Activated CD8-positive, alpha-beta memory T cell treated with anti-CD3 and anti-CD28 coated beads for 24 hours (primary cell): ENCODE results near the gene CPSF7.

Experiments
- DNase-seq: peaks from one replicate; pipeline ENCODE4 v3.0.0-alpha.2; 2020

The CPSF7 gene

GRCh38 chr11:61380884-61381283 lies 48.9 kb downstream of the CPSF7 start:
- no peak for DNase-seq

DNA sequence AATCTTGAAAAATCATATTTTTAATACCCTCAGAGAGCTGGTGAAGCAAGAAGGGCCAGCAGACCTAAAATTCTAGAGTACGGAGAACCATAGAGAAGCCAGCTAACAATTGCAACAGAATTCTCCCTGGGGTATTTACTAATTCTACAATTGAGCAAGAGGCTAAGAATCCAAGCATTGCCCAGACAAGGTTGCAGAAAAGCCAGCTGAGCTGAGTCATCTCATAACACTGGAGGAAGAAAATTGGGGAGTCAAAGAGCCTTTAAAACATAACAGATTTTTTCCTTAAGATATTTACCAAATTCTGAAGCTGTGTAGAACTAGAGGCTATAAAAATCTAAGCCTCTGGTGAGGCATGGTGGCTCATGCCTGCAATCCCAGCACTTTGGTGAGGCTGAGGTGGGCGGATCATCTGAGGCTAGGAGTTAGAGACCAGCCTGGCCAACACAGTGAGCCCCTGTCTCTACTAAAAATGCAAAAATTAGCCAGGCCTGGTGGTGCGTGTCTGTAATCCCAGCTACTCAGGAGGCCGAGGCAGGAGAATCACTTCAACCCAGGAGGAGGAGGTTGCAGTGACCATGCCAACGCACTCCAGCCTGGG lies 51.0 kb downstream of the CPSF7 start:
- no peak for DNase-seq

- no peak for DNase-seq
Measured at GRCh38 chr11:61377461-61378160, 52.2 kb downstream of the CPSF7 start.

GRCh38 chr11:61375761-61376108 lies 54.0 kb downstream of the CPSF7 start:
- DNase-seq, result no peak

DNA sequence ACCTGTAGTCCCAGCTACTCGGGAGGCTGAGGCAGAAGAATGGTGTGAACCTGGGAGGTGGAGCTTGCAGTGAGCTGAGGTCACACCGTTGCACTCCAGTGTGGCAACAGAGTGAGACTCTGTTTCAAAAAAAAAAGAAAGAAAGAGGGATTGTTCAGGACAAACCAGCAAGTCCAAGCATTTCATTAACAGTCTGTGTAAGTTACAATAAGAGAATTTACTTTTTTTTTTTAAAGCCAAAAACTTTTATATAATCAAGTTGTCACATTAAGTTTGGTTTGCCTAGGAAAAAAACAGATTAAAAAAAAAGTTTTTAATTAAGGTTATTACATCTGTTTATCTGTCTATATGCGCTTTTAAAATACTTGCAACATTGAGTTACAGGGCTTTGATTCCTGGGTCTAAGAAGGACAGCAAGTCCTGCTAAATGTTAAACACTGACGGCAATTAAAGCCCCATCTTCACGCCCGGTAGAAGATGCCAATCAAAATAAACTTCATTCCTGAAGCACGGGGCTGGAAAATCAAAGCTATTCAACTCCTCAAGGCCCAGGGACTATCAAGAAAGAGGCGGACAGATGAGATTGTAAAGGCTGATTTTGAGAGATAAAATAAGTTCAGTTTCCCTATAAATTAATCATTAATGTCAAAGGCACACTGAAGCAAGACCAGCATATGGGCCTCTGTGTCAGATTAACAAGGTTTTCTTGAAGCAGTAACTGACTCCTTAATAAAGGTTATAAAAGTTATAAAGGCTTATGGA lies 56.9 kb downstream of the CPSF7 start:
- no peak for DNase-seq

DNA sequence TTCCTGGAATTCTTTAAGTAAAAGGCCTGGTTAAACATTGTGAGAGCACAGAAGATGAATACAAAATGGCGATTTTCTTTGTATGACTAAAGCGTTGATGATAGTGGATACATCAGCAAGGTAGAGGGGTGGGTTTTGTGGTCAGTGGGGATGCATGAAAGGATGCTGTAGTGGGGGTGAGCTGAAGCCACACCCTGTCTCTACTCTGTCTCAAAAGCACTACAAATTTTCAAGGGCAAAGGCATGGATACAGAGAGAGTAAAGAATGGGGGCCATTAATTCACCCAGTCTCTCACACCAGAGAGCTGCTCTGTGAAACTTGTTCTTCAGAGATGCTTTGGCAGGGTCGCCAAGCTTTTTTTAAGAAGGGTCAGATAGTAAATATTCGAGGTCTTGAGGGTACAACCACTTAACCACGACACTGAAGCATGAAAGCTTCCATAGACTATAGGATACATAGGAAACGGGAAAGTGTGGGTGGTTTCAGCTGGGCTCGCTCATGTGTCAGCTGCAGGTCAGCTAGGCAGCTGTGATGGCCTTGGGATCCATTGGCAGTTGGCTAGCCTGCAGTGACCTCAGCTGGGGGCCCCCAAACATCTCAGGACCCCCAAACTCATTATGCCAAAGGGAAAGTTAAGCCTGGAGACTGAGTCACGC lies 59.3 kb downstream of the CPSF7 start:
- no peak for DNase-seq

- DNase-seq, result no peak
Measured at GRCh38 chr11:61369372-61370348, 60.1 kb downstream of the CPSF7 start.

DNA sequence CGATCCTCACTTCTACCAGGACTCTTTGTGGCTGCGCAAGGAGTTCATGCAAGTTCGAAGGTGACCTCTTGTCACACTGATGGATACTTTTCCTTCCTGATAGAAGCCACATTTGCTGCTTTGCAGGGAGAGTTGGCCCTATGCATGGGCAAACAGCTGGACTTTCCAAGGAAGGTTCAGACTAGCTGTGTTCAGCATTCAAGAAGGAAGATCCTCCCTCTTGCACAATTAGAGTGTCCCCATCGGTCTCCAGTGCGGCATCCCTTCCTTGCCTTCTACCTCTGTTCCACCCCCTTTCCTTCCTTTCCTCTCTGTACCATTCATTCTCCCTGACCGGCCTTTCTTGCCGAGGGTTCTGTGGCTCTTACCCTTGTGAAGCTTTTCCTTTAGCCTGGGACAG lies 61.1 kb downstream of the CPSF7 start:
- no peak for DNase-seq

DNA sequence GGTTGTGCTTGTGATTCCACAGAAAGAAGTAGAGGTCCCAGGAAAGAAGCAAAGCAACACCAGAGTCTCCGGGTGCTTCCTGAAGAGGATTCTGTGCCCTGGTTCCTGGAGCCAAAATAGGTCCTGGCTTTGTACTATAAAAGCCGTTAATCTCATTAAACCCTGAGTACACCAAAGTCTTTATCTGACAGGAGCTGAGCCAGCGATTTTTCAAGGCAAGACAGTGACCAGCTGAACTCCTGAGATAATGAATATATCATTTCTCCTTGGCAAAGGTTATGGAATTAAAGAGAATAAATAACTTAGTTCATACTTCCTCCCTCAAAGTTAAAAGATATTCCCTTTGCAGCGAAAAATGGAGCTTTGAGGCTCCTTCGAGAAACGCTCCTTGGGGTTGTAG lies 62.4 kb downstream of the CPSF7 start:
- DNase-seq, result no peak

DNA sequence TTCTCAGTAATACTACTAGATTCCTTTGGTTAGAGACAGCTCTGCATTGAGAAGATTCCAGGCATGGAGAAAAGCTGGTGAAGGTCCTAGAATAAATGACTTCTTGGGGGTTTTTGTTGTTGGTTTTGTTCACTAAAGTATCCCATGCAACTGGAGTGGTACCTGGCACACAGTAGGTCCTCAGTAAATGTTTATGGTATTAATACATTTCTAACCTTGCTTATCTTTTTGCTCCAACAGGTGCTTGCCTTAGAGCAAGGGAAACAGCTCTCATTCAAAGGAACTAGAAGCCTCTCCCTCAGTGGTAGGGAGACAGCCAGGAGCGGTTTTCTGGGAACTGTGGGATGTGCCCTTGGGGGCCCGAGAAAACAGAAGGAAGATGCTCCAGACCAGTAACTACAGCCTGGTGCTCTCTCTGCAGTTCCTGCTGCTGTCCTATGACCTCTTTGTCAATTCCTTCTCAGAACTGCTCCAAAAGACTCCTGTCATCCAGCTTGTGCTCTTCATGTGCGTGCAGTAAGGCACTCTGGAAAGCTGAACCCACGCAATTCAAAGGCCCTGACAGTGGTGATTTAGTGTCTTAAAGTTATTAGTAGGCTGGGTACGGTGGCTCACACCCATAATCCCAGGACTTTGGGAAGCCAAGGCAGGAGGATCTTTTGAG lies 65.6 kb downstream of the CPSF7 start:
- DNase-seq, result no peak

GRCh38 chr11:61362542-61362875 lies 67.3 kb downstream of the CPSF7 start:
- DNase-seq, result no peak

GRCh38 chr11:61361741-61362541 lies 67.8 kb downstream of the CPSF7 start, which contains the start of the genes CYB561A3 and TMEM138:
TSS of gene CYB561A3 (minus strand) at chr11:61361882. CDS start at chr11:61356713, 5,169 bp downstream.
TSS of gene TMEM138 (plus strand) at chr11:61362374. CDS start at chr11:61364391, 2,017 bp downstream.
- DNase-seq, result peak; percentile 94

- DNase-seq, result no peak
Measured at GRCh38 chr11:61361237-61361740, 68.5 kb downstream of the CPSF7 start.

DNA sequence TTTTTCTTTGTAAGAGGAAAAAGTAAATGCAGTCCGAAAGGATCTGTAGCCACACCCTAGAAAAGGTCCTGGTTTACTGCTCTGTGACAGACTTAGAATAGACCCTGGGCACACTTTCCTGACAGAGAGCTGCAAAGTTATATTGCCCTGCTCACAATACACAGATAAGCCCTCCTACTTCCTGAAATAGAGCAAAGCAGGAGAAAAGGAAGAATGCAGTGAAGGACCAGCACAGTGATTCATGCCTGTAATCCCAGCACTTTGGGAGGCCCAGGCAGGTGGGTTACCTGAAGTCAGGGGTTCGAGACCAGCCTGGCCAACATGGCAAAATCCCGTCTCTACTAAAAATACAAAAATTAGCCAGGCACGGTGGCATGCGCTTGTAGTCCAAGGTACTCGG lies 70.3 kb downstream of the CPSF7 start:
- no peak for DNase-seq

- no peak for DNase-seq
Measured at GRCh38 chr11:61358566-61358965, 71.2 kb downstream of the CPSF7 start.

- DNase-seq, result no peak
Measured at GRCh38 chr11:61357894-61358239, 71.9 kb downstream of the CPSF7 start.

DNA sequence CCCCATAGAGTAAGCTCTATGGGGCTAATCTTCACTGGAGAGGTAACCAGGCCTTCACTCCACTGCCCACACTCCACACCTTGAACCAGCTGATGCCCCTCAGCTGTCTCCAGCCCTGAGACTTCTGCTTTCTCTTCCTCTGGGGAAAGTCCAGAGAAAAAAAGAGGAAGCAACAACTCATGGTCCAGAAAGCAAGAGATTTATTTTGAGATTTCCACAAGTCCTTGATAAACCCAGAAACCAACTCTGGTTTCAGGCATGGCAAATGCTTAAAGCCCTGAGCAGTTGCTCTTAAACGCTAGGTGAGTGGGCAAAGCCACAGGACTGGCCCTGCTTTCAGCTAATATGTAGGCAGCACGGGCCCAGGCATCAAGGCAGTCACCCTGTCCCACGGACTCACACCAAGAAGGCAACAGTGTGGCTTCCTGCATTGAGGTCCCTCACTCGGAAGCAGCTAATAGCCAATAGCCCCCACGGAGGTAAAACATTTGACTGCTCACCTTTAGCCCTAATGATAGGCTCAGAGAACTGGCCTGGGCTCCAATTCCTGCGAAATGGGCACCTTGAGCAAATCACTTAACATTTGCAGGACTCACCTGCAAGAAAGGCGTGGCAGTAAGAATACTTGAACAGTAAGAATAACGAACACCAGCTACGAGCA lies 72.4 kb downstream of the CPSF7 start:
- DNase-seq, result no peak

- DNase-seq, result no peak
Measured at GRCh38 chr11:61356706-61357105, 73.1 kb downstream of the CPSF7 start.

DNA sequence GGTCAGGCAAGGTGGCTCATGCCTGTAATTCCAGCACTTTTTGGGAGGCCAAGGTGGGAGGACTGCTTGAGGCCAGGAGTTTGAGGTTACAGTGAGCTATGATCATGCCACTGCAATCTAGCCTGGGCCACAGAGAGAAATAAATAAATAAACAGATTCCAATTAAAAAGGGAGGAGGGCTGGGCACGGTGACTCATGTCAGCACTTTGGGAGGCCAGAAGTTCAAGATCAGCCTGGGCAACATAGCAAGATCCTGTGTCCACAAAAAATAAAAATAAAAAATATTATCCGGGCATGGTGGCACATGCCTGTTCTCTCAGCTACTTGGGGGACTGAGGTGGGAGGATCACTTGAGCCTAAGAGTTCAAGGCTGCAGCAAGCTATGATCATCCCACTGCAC lies 75.6 kb downstream of the CPSF7 start:
- DNase-seq, result no peak
